ENCODE data around the gene GCA. TPM values are rescaled to one million over a fixed set of nuclear protein-coding genes. Genes with fewer than 3 reads are reported as not detected.
A peak's percentile ranks its signal among the peaks of the same experiment; 100 is the strongest.

GCA gene
- total and polyA plus RNA-seq, 2 experiments from 2014 or later, result 41.9 to 78.1 TPM

GRCh38 chr2:162343492-162343823 is 474 bp upstream of the GCA start:
- peak overlapping the region; percentile 53 for H3K4me3 ChIP-seq
- H3K27me3 ChIP-seq, result peaks cover 13% of the 10 kb centered on the region
- no peaks in the 10 kb centered on the region for H3K9me3 ChIP-seq (ENCODE audit: low read depth)
- no peak for DNase-seq (ENCODE audit: low read depth in 1 of 2, low spot score in 1 of 2)
- H3K4me1 ChIP-seq (ENCODE audit: low read depth), result peaks cover 8% of the 10 kb centered on the region
- H3K36me3 ChIP-seq, result no peaks in the 10 kb centered on the region
- no peak overlapping the region for H3K27ac ChIP-seq
- TF ChIP-seq, protein P1, sequence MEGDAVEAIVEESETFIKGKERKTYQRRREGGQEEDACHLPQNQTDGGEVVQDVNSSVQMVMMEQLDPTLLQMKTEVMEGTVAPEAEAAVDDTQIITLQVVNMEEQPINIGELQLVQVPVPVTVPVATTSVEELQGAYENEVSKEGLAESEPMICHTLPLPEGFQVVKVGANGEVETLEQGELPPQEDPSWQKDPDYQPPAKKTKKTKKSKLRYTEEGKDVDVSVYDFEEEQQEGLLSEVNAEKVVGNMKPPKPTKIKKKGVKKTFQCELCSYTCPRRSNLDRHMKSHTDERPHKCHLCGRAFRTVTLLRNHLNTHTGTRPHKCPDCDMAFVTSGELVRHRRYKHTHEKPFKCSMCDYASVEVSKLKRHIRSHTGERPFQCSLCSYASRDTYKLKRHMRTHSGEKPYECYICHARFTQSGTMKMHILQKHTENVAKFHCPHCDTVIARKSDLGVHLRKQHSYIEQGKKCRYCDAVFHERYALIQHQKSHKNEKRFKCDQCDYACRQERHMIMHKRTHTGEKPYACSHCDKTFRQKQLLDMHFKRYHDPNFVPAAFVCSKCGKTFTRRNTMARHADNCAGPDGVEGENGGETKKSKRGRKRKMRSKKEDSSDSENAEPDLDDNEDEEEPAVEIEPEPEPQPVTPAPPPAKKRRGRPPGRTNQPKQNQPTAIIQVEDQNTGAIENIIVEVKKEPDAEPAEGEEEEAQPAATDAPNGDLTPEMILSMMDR (IDR thresholded peaks at IDR 0.05; ENCODE audit: low read depth, low read length), result no peak

DNA sequence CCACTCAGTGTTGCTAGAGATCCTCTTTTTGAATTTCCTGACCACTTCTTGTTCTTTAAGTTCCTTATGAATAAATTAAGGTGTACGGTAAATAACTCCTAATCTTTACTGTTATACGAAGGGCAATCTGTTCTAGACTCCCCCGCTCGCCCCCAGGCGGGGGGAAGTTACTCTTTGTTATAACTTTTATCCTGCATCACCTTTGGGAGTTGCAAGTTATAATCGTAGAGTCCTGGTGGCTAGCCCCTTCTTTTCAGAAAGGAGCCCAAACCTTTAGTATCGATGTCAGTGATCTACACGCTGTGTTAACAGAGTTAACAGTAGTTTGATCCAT is 652 bp downstream of the GCA start:
- H3K27ac ChIP-seq, result peak overlapping the region; percentile 68
- H3K4me3 ChIP-seq, result peak overlapping the region; percentile 53
- TF ChIP-seq, protein P1 (IDR thresholded peaks at IDR 0.05; ENCODE audit: low read depth, low read length), result no peak
- H3K27me3 ChIP-seq, result peaks cover 13% of the 10 kb centered on the region
- H3K4me1 ChIP-seq (ENCODE audit: low read depth), result peaks cover 8% of the 10 kb centered on the region
- DNase-seq (ENCODE audit: low read depth in 1 of 2, low spot score in 1 of 2), result no peak
- H3K9me3 ChIP-seq (ENCODE audit: low read depth), result no peaks in the 10 kb centered on the region
- H3K36me3 ChIP-seq, result no peaks in the 10 kb centered on the region

DNA sequence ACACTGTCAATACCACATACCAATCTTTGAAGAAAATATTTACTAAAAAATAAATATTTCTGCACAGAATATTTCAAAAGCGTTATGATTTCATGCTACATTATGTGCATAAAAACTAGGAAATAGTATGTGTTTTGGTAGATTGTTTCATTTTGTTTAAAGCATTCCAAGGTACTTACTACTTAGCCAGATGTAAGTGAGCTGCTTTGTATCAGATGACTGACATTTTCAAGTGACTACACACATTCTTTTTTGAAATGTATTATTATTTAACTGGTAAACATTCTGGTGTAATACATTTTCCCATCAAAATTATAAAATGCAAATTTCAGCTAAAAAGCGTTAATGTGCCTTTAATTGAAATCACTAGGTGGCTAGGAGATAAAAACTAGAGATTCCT is 21.5 kb downstream of the GCA start:
- TF ChIP-seq, protein P1 (IDR thresholded peaks at IDR 0.05; ENCODE audit: low read depth, low read length), result no peak
- Histone ChIP-seq H3K36me3 (peaks cover 7% of the 10 kb centered on the region), H3K27ac (no peak overlapping the region), H3K4me3 (no peak overlapping the region), H3K9me3 (ENCODE audit: low read depth) (no peaks in the 10 kb centered on the region), H3K27me3 (no peaks in the 10 kb centered on the region), H3K4me1 (ENCODE audit: low read depth) (peaks cover 9% of the 10 kb centered on the region)
- DNase-seq (ENCODE audit: low read depth in 1 of 2, low spot score in 1 of 2), result peak in 1 of 2 donors; percentile 24

- peaks cover 9% of the 10 kb centered on the region for H3K4me1 ChIP-seq (ENCODE audit: low read depth)
- no peaks in the 10 kb centered on the region for H3K9me3 ChIP-seq (ENCODE audit: low read depth)
- peaks cover 22% of the 10 kb centered on the region for H3K36me3 ChIP-seq
- DNase-seq (ENCODE audit: low read depth in 1 of 2, low spot score in 1 of 2), result no peak
- peak overlapping the region; percentile 3 for H3K27ac ChIP-seq
- H3K4me3 ChIP-seq, result no peak overlapping the region
- TF ChIP-seq, protein P1 (IDR thresholded peaks at IDR 0.05; ENCODE audit: low read depth, low read length), result no peak
- H3K27me3 ChIP-seq, result no peaks in the 10 kb centered on the region
Observed at GRCh38 chr2:162368494-162368893, 24.6 kb downstream of the GCA start.

GRCh38 chr2:162369551-162369950 is 25.6 kb downstream of the GCA start:
- Histone ChIP-seq H3K36me3 (peaks cover 32% of the 10 kb centered on the region), H3K27ac (peak overlapping the region; percentile 20), H3K9me3 (ENCODE audit: low read depth) (no peaks in the 10 kb centered on the region), H3K4me1 (ENCODE audit: low read depth) (peaks cover 9% of the 10 kb centered on the region), H3K4me3 (no peak overlapping the region), H3K27me3 (no peaks in the 10 kb centered on the region)
- TF ChIP-seq, protein P1 (IDR thresholded peaks at IDR 0.05; ENCODE audit: low read depth, low read length), result no peak
- no peak for DNase-seq (ENCODE audit: low read depth in 1 of 2, low spot score in 1 of 2)

DNA sequence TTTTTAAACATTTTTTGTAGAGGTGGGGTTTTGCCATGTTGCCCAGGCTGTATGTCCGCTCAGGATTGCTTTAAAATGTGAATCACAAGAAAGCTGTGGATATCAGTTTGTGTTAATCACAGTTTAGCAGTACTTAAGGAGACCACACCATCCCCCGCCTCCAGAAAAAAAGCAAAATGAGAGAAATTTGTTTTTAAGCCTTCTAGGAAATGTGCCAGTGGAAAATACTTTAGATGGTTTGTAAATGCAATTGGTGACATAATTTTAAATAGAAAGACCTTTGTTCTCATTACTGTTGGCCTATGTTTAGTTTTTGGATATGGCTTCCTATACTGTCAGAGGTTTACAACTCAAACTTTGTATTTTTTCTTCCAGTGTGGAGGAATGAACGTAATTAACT is 27.0 kb downstream of the GCA start:
- DNase-seq (ENCODE audit: low read depth in 1 of 2, low spot score in 1 of 2), result peak in 1 of 2 donors; percentile 25
- Histone ChIP-seq H3K4me3 (no peak overlapping the region), H3K9me3 (ENCODE audit: low read depth) (no peaks in the 10 kb centered on the region), H3K36me3 (peaks cover 33% of the 10 kb centered on the region), H3K27me3 (no peaks in the 10 kb centered on the region), H3K4me1 (ENCODE audit: low read depth) (no peaks in the 10 kb centered on the region), H3K27ac (no peak overlapping the region)
- TF ChIP-seq, protein P1 (IDR thresholded peaks at IDR 0.05; ENCODE audit: low read depth, low read length), result no peak
